Measurements from ENCODE around the gene WFS1.

WFS1 gene

GRCh38 chr4:6233929-6234328, 35.7 kb upstream of the WFS1 start:
- in situ Hi-C loops (cut with MboI; ENCODE audit: low sequenced_read_pairs) = no loop called here

GRCh38 chr4:6235012-6235411, 34.6 kb upstream of the WFS1 start:
- in situ Hi-C loops (cut with MboI; ENCODE audit: low sequenced_read_pairs) = no loop called here

GRCh38 chr4:6235901-6236640, 33.6 kb upstream of the WFS1 start:
- in situ Hi-C loops (cut with MboI; ENCODE audit: low sequenced_read_pairs) = no loop called here

GRCh38 chr4:6236816-6237390, 32.7 kb upstream of the WFS1 start:
- in situ Hi-C loops (cut with MboI; ENCODE audit: low sequenced_read_pairs) = no loop called here

GRCh38 chr4:6239486-6239885, 30.2 kb upstream of the WFS1 start:
- in situ Hi-C loops (cut with MboI; ENCODE audit: low sequenced_read_pairs) = no loop called here

- in situ Hi-C loops (cut with MboI; ENCODE audit: low sequenced_read_pairs) = no loop called here
These were observed 29.7 kb upstream of the WFS1 start for GRCh38 chr4:6239968-6240367.

- in situ Hi-C loops (cut with MboI; ENCODE audit: low sequenced_read_pairs) = no loop called here
These were observed 28.4 kb upstream of the WFS1 start for GRCh38 chr4:6241062-6241845.

GRCh38 chr4:6242271-6243029, 27.2 kb upstream of the WFS1 start:
- in situ Hi-C loops (cut with MboI; ENCODE audit: low sequenced_read_pairs) = no loop called here

- in situ Hi-C loops (cut with MboI; ENCODE audit: low sequenced_read_pairs) = no loop called here
These were observed 24.1 kb upstream of the WFS1 start for GRCh38 chr4:6245246-6246169.

GRCh38 chr4:6246170-6246634, 23.4 kb upstream of the WFS1 start:
- in situ Hi-C loops (cut with MboI; ENCODE audit: low sequenced_read_pairs) = no loop called here

GRCh38 chr4:6248394-6248793, 21.3 kb upstream of the WFS1 start:
- in situ Hi-C loops (cut with MboI; ENCODE audit: low sequenced_read_pairs) = no loop called here

GRCh38 chr4:6250235-6250983, 19.2 kb upstream of the WFS1 start:
- in situ Hi-C loops (cut with MboI; ENCODE audit: low sequenced_read_pairs) = no loop called here

GRCh38 chr4:6250984-6251295, 18.7 kb upstream of the WFS1 start:
- in situ Hi-C loops (cut with MboI; ENCODE audit: low sequenced_read_pairs) = no loop called here

- in situ Hi-C loops (cut with MboI; ENCODE audit: low sequenced_read_pairs) = no loop called here
These were observed 18.3 kb upstream of the WFS1 start for GRCh38 chr4:6251365-6251764.

GRCh38 chr4:6252051-6252450, 17.6 kb upstream of the WFS1 start:
- in situ Hi-C loops (cut with MboI; ENCODE audit: low sequenced_read_pairs) = no loop called here

GRCh38 chr4:6253111-6253510, 16.5 kb upstream of the WFS1 start:
- in situ Hi-C loops (cut with MboI; ENCODE audit: low sequenced_read_pairs) = no loop called here

- in situ Hi-C loops (cut with MboI; ENCODE audit: low sequenced_read_pairs) = no loop called here
These were observed 15.7 kb upstream of the WFS1 start for GRCh38 chr4:6253961-6254360.

- in situ Hi-C loops (cut with MboI; ENCODE audit: low sequenced_read_pairs) = no loop called here
These were observed 13.5 kb upstream of the WFS1 start for GRCh38 chr4:6256141-6256540.

GRCh38 chr4:6257247-6258025, 12.2 kb upstream of the WFS1 start:
- in situ Hi-C loops (cut with MboI; ENCODE audit: low sequenced_read_pairs) = no loop called here
